ENCODE measurements around the gene DTNB. TPM values are rescaled to one million over a fixed set of nuclear protein-coding genes. Genes with fewer than 3 reads are reported as not detected.
"Not testable (repeated sequence)": the region's sequence is repeated elsewhere in the genome, so short reads cannot be mapped to it uniquely, and the experiment has no call there.

The DTNB gene
- total and polyA plus RNA-seq, 2 of the 4 experiments (the other 2 are of a cell fraction): 3.8 to 5.3 TPM

DNA sequence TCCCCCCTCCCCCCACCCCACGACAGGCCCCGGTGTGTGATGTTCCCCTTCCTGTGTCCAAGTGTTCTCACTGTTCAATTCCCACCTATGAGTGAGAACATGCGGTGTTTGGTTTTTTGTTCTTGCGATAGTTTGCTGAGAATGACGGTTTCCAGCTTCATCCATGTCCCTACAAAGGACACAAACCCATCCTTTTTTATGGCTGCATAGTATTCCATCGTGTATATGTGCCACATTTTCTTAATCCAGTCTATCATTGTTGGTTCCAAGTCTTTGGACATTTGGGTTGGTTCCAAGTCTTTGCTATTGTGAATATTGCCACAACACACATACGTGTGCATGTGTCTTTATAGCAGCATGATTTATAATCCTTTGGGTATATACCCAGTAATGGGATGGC is 260.0 kb downstream of the DTNB start:
- H3K4me3 ChIP-seq (ENCODE audit: insufficient read depth, low read depth, low read length); dilution Hi-C loops (cut with HindIII; ENCODE audit: low sequenced_read_pairs, unreplicated experiment); H2BK5ac ChIP-seq (ENCODE audit: low read depth, low read length, poor library complexity, severe bottlenecking); H3K36me3 ChIP-seq (ENCODE audit: control insufficient read depth, insufficient read depth, low read length); ATAC-seq (ENCODE audit: low read depth); H2BK120ac ChIP-seq (ENCODE audit: low read depth, low read length); H2AK9ac ChIP-seq (replicated peaks; ENCODE audit: low read depth, low read length, poor library complexity); H2AFZ ChIP-seq (replicated peaks; ENCODE audit: low read length, poor library complexity); H4K20me1 ChIP-seq (ENCODE audit: insufficient read depth, low read length); H3K9me3 ChIP-seq (ENCODE audit: control insufficient read depth, insufficient read depth, low read length); H4K91ac ChIP-seq (ENCODE audit: insufficient read depth, low read depth, low read length); POLR2A ChIA-PET (ENCODE audit: unreplicated experiment); H3K27me3 ChIP-seq (ENCODE audit: control insufficient read depth, insufficient read depth, low read length); H3K23ac ChIP-seq (ENCODE audit: low read depth, low read length); H3K56ac ChIP-seq (ENCODE audit: extremely low read depth, insufficient read depth, low read length); H3K14ac ChIP-seq (replicated peaks; ENCODE audit: low read depth, low read length); H2BK20ac ChIP-seq (ENCODE audit: low read depth, low read length); H2AK5ac ChIP-seq (ENCODE audit: low read depth, low read length); H3K4me1 ChIP-seq (ENCODE audit: control insufficient read depth, insufficient read depth, low read length); H3K27ac ChIP-seq (ENCODE audit: insufficient read depth, low read length); H3K9me1 ChIP-seq (ENCODE audit: insufficient read depth, low read length); H3K4me2 ChIP-seq (ENCODE audit: low read depth, low read length); H3K9ac ChIP-seq (ENCODE audit: low read depth, low read length); H4K5ac ChIP-seq (ENCODE audit: low read depth, low read length); BruUV-seq (replicated peaks); H2BK15ac ChIP-seq (ENCODE audit: low read depth, low read length); DNase-seq; in situ Hi-C loops (cut with MboI; ENCODE audit: low sequenced_read_pairs); H3K79me1 ChIP-seq (ENCODE audit: low read depth in 1 of 2, low read length in 2 of 2); H3K4ac ChIP-seq (ENCODE audit: low read depth, low read length); intact Hi-C loops (cut with micrococcal nuclease); H3K18ac ChIP-seq (ENCODE audit: low read depth, low read length); H4K8ac ChIP-seq (ENCODE audit: low read depth in 2 of 2, low read length in 2 of 2): not testable (repeated sequence)
- WGBS, 2 experiments (ENCODE audit: extremely low coverage in 2 of 2, insufficient read length in 1 of 2): no CpG with 5 or more reads among the region's 7 CpGs
- CTCF ChIA-PET: interaction anchor here (1.4 kb wide), 1 partner anchor 36 kb away, joined by 3 read pairs; no protein-coding TSS in a partner anchor
